ENCODE results near the gene ANKRD34B. TPM values are rescaled to one million over a fixed set of nuclear protein-coding genes. Genes with fewer than 3 reads are reported as not detected.

ANKRD34B gene
- total and polyA plus RNA-seq, 2 of the 13 experiments (the other 11 are each of a cell fraction or from before 2014, with no cell fraction given), result 0.01 to 0.04 TPM

DNA sequence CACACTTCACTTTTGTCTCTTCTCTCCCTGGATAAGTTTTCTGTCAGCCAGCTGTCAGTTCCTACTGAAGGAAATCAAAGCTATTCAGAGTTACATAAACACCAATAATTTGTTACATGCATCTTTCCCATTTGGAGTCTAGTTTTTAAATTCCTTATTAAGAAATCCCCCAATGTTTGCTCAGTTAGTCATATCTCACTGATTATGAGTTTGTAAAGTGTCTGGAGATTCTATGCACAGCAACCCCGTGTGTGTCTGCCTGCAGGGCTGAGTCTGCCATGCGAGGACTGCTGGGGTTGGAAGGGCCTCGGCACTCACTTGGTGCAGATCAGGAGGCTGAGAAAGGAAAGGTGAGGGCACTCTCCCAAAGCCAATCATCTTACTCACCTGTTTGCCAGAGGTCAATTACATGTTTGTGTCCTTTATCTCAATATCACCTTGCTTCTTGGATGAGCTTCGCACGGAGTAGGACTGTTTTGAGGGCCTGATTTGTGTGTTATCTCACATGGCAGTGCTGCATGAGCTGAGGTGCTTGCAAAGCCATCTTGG, 3.3 kb downstream of the ANKRD34B start:
- intact Hi-C loops (cut with micrococcal nuclease; ENCODE audit: unreplicated experiment), result no loop called here
- ATAC-seq, result no peak

More for the DNA sequence above, 3.3 kb downstream of the ANKRD34B start:
- no peaks in the 10 kb centered on the region for H3K9me3 ChIP-seq (ENCODE audit: low read length)
- ChIA-PET CTCF (ENCODE audit: low intra/inter-chr PET ratio, low total read pairs) (no interaction called here), POLR2A (no interaction called here)
- FAIRE-seq (no peak), DNase-seq (ENCODE audit: low spot score) (no peak)
- H4K20me1 ChIP-seq (ENCODE audit: insufficient read depth, low read length), result no peaks in the 10 kb centered on the region
- no TSS peak for BruUV-seq (replicated peaks)
- WGBS (ENCODE audit: low lambda C conversion rate), result 19% methylated on average over 5 of the region's 5 CpGs
- H3K4me1 ChIP-seq (ENCODE audit: insufficient read depth, low read length), result peaks cover 10% of the 10 kb centered on the region; the same call in 1 of the 2 replicates
- H3K27me3 ChIP-seq (ENCODE audit: control insufficient read depth in 1 of 2, insufficient read depth in 2 of 2, low read length in 2 of 2), result peaks cover 18 to 52% of the 10 kb centered on the region in 2 experiments
- no peak overlapping the region for H3K4me3 ChIP-seq (replicated peaks in 1 of 3; ENCODE audit: insufficient read depth in 1 of 3, low read depth in 2 of 3, low read length in 3 of 3)
- TF ChIP-seq TOE1 (CRISPR knock-in tag; IDR thresholded peaks at IDR 0.05), result no peak
- TF ChIP-seq RERE (CRISPR knock-in tag; IDR thresholded peaks at IDR 0.05; ENCODE audit: low read depth), result no peak
- TF ChIP-seq PLSCR1 (CRISPR knock-in tag; IDR thresholded peaks at IDR 0.05; ENCODE audit: borderline replicate concordance), result no peak
- TF ChIP-seq ZNF496 (CRISPR knock-in tag; IDR thresholded peaks at IDR 0.05; ENCODE audit: insufficient replicate concordance), result no peak
- no peak for TF ChIP-seq ZNF225 (CRISPR knock-in tag; IDR thresholded peaks at IDR 0.05)
- in situ Hi-C loops (cut with HindIII; ENCODE audit: extremely low pct_ligation_motif_present, low pct_unique_long_range_greater_than_20kb), result no loop called here
- no peaks in the 10 kb centered on the region for H3K36me3 ChIP-seq (replicated peaks in 1 of 2; ENCODE audit: control insufficient read depth in 1 of 2, insufficient read depth in 2 of 2, low read length in 2 of 2)
- H3K4me2 ChIP-seq (ENCODE audit: low read depth, low read length), result no peak overlapping the region; the same call in 1 of the 2 replicates
- no peak overlapping the region for H2AFZ ChIP-seq (ENCODE audit: low read length)
- H3K9ac ChIP-seq (ENCODE audit: insufficient read depth, low read depth, low read length), result no peak overlapping the region
- no peak overlapping the region for H3K27ac ChIP-seq (ENCODE audit: extremely low read length, insufficient read depth, low read length)
- no peaks in the 10 kb centered on the region for H3K79me2 ChIP-seq (ENCODE audit: insufficient read depth, low read length)
